ENCODE results near the gene LCOR. TPM values are rescaled to one million over a fixed set of nuclear protein-coding genes. Genes with fewer than 3 reads are reported as not detected.

LCOR gene
- total and polyA plus RNA-seq, 4 donors: 3.3 to 68.4 (median 17.9) TPM

DNA sequence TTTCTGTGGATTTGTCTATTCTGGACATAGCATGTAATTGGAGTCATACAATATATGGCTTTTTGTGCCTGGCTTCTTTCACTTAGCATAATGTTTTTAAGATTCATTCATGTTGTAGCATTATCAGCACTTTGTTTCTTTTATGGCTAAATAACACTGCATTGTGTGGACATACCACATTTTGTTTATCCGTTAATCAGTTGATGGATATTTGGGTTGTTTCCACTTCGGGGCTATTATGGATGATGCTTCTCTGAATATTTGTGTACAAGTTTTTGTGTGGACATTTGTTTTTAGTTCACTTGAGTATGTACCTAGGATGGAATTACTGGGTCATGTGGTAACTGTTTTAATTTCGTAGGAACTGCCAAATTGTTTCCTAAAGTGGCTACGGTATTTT, 6.4 kb downstream of the LCOR start:
- Histone ChIP-seq H3K9ac (ENCODE audit: insufficient read depth in 1 of 2, low read length in 2 of 2) (no peak overlapping the region), H3K4me3 (no peak overlapping the region), H3K9me3 (ENCODE audit: control insufficient read depth in 4 of 4, insufficient read depth in 3 of 4, low read length in 3 of 4) (no peaks in the 10 kb centered on the region), H3K27me3 (ENCODE audit: control insufficient read depth in 3 of 3, insufficient read depth in 3 of 3, low read length in 2 of 3) (no peaks in the 10 kb centered on the region), H3K36me3 (ENCODE audit: control insufficient read depth in 4 of 4, insufficient read depth in 4 of 4, low read length in 4 of 4) (no peaks in the 10 kb centered on the region), H3K27ac (ENCODE audit: low read depth in 1 of 2, low read length in 1 of 2) (no peak overlapping the region), H3K4me1 (ENCODE audit: control insufficient read depth in 5 of 5, insufficient read depth in 5 of 5, low read length in 5 of 5) (peaks cover 0 to 29% (median 6%) of the 10 kb centered on the region in 5 donors)
- WGBS, 2 donors: 72 to 87% methylated on average over 4 of the region's 4 CpGs
- DNase-seq (no peak), ATAC-seq (ENCODE audit: insufficient read depth, low FRiP score) (no peak)
- TF ChIP-seq, protein P1, sequence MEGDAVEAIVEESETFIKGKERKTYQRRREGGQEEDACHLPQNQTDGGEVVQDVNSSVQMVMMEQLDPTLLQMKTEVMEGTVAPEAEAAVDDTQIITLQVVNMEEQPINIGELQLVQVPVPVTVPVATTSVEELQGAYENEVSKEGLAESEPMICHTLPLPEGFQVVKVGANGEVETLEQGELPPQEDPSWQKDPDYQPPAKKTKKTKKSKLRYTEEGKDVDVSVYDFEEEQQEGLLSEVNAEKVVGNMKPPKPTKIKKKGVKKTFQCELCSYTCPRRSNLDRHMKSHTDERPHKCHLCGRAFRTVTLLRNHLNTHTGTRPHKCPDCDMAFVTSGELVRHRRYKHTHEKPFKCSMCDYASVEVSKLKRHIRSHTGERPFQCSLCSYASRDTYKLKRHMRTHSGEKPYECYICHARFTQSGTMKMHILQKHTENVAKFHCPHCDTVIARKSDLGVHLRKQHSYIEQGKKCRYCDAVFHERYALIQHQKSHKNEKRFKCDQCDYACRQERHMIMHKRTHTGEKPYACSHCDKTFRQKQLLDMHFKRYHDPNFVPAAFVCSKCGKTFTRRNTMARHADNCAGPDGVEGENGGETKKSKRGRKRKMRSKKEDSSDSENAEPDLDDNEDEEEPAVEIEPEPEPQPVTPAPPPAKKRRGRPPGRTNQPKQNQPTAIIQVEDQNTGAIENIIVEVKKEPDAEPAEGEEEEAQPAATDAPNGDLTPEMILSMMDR (IDR thresholded peaks at IDR 0.05; ENCODE audit: control extremely low read depth, extremely low read depth): no peak

DNA sequence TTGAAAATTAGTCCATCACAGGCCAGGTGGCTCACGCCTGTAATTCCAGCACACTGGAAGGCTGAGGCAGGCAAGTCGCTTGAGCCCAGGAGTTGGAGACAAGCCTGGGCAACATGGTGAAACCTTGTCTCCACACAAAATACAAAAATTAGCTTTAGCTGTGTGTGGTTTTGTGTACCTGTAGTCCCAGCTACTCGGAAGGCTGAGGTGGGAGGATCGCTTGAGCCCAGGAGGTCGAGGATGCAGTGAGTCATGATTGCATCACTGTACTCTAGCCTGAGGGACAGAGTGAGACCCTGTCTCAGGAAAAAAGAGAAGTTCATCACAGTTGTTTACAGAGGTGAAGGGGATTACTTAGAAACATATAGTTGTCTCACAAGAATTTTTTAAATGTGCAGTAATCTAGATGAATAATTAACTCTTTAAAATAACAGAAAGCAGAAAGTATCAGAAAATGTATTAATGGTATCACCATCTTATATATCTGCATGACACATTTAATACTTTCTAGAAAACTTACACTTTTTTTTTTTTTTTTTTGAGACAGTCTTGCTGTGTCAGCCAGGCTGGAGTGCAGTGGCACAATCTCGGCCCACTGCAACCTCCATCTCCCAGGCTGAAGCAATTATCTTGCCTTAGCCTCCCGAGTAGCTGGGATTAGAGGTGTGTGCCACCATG, 8.9 kb downstream of the LCOR start:
- H3K27me3 ChIP-seq (ENCODE audit: control insufficient read depth in 3 of 3, insufficient read depth in 3 of 3, low read length in 2 of 3): no peaks in the 10 kb centered on the region
- ATAC-seq (ENCODE audit: insufficient read depth, low FRiP score) (no peak), DNase-seq (no peak)
- no peak overlapping the region for H3K9ac ChIP-seq (ENCODE audit: insufficient read depth in 1 of 2, low read length in 2 of 2)
- TF ChIP-seq, protein P1 (IDR thresholded peaks at IDR 0.05; ENCODE audit: control extremely low read depth, extremely low read depth): no peak
- H3K36me3 ChIP-seq (ENCODE audit: control insufficient read depth in 4 of 4, insufficient read depth in 4 of 4, low read length in 4 of 4): no peaks in the 10 kb centered on the region
- H3K4me1 ChIP-seq (ENCODE audit: control insufficient read depth in 5 of 5, insufficient read depth in 5 of 5, low read length in 5 of 5): peaks cover 0 to 23% (median 5%) of the 10 kb centered on the region in 5 donors
- 58 to 74% methylated on average over 7 of the region's 7 CpGs for WGBS, 2 donors
- H3K27ac ChIP-seq (ENCODE audit: low read depth in 1 of 2, low read length in 1 of 2): no peak overlapping the region
- H3K4me3 ChIP-seq: no peak overlapping the region
- no peaks in the 10 kb centered on the region for H3K9me3 ChIP-seq (ENCODE audit: control insufficient read depth in 4 of 4, insufficient read depth in 3 of 4, low read length in 3 of 4)

DNA sequence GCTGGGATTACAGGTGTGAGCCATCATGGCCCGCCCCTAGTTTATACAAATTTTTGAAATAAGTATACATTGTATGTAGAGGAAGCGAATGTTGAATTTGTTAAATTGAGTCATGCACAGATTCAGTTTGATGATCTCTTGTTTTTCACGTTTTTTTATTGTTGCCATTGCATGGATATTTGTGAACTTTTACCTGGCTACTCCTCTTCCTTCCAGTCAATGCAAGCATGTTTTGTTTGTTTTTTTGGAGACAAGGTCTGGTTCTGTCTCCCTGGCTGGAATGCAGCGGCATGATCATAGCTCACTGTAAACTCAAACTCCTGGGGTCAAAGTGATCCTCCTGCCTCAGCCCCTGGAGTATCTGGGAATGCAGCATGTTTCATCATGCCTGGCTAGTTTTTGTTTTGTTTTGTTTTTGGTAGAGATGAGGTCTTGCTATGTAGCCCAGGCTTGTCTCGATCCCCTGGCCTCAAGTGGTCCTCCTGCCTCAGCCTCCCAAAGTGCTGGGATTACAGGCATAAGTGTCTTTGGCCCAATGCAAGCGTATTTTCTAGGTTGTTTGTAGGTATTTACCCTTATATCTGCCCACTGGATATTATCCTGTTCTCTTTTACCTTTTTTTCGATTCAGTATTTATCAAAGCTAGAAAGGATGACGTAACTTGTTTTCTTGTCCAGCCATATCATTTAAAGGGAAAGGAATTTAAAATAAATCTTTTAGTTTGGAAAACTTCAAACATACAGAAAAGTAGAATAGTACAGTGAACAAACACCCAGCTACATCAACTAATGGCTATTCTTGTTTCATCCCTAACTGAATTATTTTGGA, 11.0 kb downstream of the LCOR start:
- no peak overlapping the region for H3K27ac ChIP-seq (ENCODE audit: low read depth in 1 of 2, low read length in 1 of 2)
- TF ChIP-seq, protein P1 (IDR thresholded peaks at IDR 0.05; ENCODE audit: control extremely low read depth, extremely low read depth): no peak
- no peaks in the 10 kb centered on the region for H3K36me3 ChIP-seq (ENCODE audit: control insufficient read depth in 4 of 4, insufficient read depth in 4 of 4, low read length in 4 of 4)
- H3K9ac ChIP-seq (ENCODE audit: insufficient read depth in 1 of 2, low read length in 2 of 2): no peak overlapping the region
- no peak overlapping the region for H3K4me3 ChIP-seq
- ATAC-seq (ENCODE audit: insufficient read depth, low FRiP score): no peak
- H3K9me3 ChIP-seq (ENCODE audit: control insufficient read depth in 4 of 4, insufficient read depth in 3 of 4, low read length in 3 of 4): no peaks in the 10 kb centered on the region
- DNase-seq: no peak
- 85 to 94% methylated on average over 8 of the region's 8 CpGs for WGBS, 2 donors
- H3K4me1 ChIP-seq (ENCODE audit: control insufficient read depth in 5 of 5, insufficient read depth in 5 of 5, low read length in 5 of 5): peaks cover 0 to 13% (median 0%) of the 10 kb centered on the region in 5 donors
- H3K27me3 ChIP-seq (ENCODE audit: control insufficient read depth in 3 of 3, insufficient read depth in 3 of 3, low read length in 2 of 3): no peaks in the 10 kb centered on the region

Data from lung (tissue), 12 donors.